Central memory CD8-positive, alpha-beta T cell (primary cell): Measurements from ENCODE around the gene KREMEN1.

Experiments
- ATAC-seq: fragments of 150-1000 bp; cut with Tn5 transposase; replicated peaks from 2 replicates; pipeline ENCODE4 v1.10.0; 2022; ENCODE audit warnings: mild to moderate bottlenecking, moderate FRiP score, moderate number of reproducible peaks; ENCODE audit not compliant: poor library complexity, severe bottlenecking; ENCODE audit errors: extremely low read depth
- DNase-seq, 2 donors: peaks; one replicate each; pipeline ENCODE4 v3.0.0; 2021; ENCODE audit warnings: low spot score in 2 of 2
- H3K27ac Mint-ChIP-seq: one replicate; pipeline ENCODE4 v1.8.0; 2022; ENCODE audit warnings: low read depth, mild to moderate bottlenecking, moderate library complexity, mixed read lengths
- H3K27me3 Mint-ChIP-seq: one replicate; pipeline ENCODE4 v1.8.0; 2022; ENCODE audit warnings: mixed read lengths
- H3K36me3 Mint-ChIP-seq: one replicate; pipeline ENCODE4 v1.8.0; 2022; ENCODE audit warnings: mild to moderate bottlenecking, moderate library complexity, mixed read lengths; ENCODE audit not compliant: insufficient read depth
- H3K4me1 Mint-ChIP-seq: one replicate; pipeline ENCODE4 v1.8.0; 2022; ENCODE audit warnings: mixed read lengths
- H3K4me3 Mint-ChIP-seq: one replicate; pipeline ENCODE4 v1.8.0; 2022; ENCODE audit warnings: mild to moderate bottlenecking, moderate library complexity, mixed read lengths
- H3K9me3 Mint-ChIP-seq: one replicate; pipeline ENCODE4 v1.8.0; 2022; ENCODE audit warnings: mixed read lengths

KREMEN1 gene

GRCh38 chr22:29055192-29055830 lies 17.5 kb upstream of the KREMEN1 start:
- Mint-ChIP-seq H3K36me3 (peaks cover 5% of the 10 kb centered on the region), H3K4me1 (no peaks in the 10 kb centered on the region), H3K4me3 (no peak overlapping the region), H3K27me3 (peaks cover 24% of the 10 kb centered on the region), H3K9me3 (no peaks in the 10 kb centered on the region), H3K27ac (no peak overlapping the region)
- ATAC-seq (no peak), DNase-seq (no peak)

- Mint-ChIP-seq H3K36me3 (peaks cover 5% of the 10 kb centered on the region), H3K4me1 (no peaks in the 10 kb centered on the region), H3K27ac (no peak overlapping the region), H3K27me3 (peaks cover 31% of the 10 kb centered on the region), H3K9me3 (no peaks in the 10 kb centered on the region), H3K4me3 (no peak overlapping the region)
- DNase-seq (no peak), ATAC-seq (no peak)
Measured at GRCh38 chr22:29056472-29056871, 16.4 kb upstream of the KREMEN1 start.

- DNase-seq (no peak), ATAC-seq (no peak)
- Mint-ChIP-seq H3K4me3 (no peak overlapping the region), H3K36me3 (peaks cover 4% of the 10 kb centered on the region), H3K9me3 (no peaks in the 10 kb centered on the region), H3K27ac (no peak overlapping the region), H3K27me3 (peaks cover 43% of the 10 kb centered on the region), H3K4me1 (no peaks in the 10 kb centered on the region)
Measured at GRCh38 chr22:29060251-29060869, 12.5 kb upstream of the KREMEN1 start.

- Mint-ChIP-seq H3K36me3 (peaks cover 1% of the 10 kb centered on the region), H3K4me3 (no peak overlapping the region), H3K27ac (no peak overlapping the region), H3K27me3 (peaks cover 37% of the 10 kb centered on the region), H3K4me1 (no peaks in the 10 kb centered on the region), H3K9me3 (no peaks in the 10 kb centered on the region)
- no peak for ATAC-seq
- no peak for DNase-seq
Measured at GRCh38 chr22:29060931-29061330, 11.9 kb upstream of the KREMEN1 start.

GRCh38 chr22:29061773-29062172 lies 11.1 kb upstream of the KREMEN1 start, which contains the start of gene C22orf31:
TSS of gene C22orf31 (minus strand) at chr22:29061831. CDS start at chr22:29061792, 39 bp downstream.
- no peaks in the 10 kb centered on the region for H3K4me1 Mint-ChIP-seq
- H3K36me3 Mint-ChIP-seq: peaks cover 1% of the 10 kb centered on the region
- H3K9me3 Mint-ChIP-seq: no peaks in the 10 kb centered on the region
- no peak within 1 kb of the TSS for H3K4me3 Mint-ChIP-seq
- no peak for DNase-seq
- no peak within 1 kb of the TSS for H3K27ac Mint-ChIP-seq
- peaks cover 37% of the 10 kb centered on the region for H3K27me3 Mint-ChIP-seq
- ATAC-seq: no peak

GRCh38 chr22:29062286-29062821 lies 10.5 kb upstream of the KREMEN1 start:
- ATAC-seq (no peak), DNase-seq (no peak)
- H3K4me1 Mint-ChIP-seq: no peaks in the 10 kb centered on the region
- H3K27ac Mint-ChIP-seq: no peak overlapping the region
- H3K9me3 Mint-ChIP-seq: no peaks in the 10 kb centered on the region
- H3K4me3 Mint-ChIP-seq: no peak overlapping the region
- peaks cover 37% of the 10 kb centered on the region for H3K27me3 Mint-ChIP-seq
- H3K36me3 Mint-ChIP-seq: peaks cover 1% of the 10 kb centered on the region

GRCh38 chr22:29065468-29066190 lies 7.2 kb upstream of the KREMEN1 start:
- peaks cover under 1% of the 10 kb centered on the region for H3K4me1 Mint-ChIP-seq
- H3K9me3 Mint-ChIP-seq: no peaks in the 10 kb centered on the region
- no peak overlapping the region for H3K4me3 Mint-ChIP-seq
- H3K27ac Mint-ChIP-seq: no peak overlapping the region
- no peak for ATAC-seq
- no peak for DNase-seq
- no peaks in the 10 kb centered on the region for H3K36me3 Mint-ChIP-seq
- peaks cover 38% of the 10 kb centered on the region for H3K27me3 Mint-ChIP-seq

- peaks cover 19% of the 10 kb centered on the region for H3K4me1 Mint-ChIP-seq
- H3K36me3 Mint-ChIP-seq: peaks cover 1% of the 10 kb centered on the region
- ATAC-seq (no peak), DNase-seq (no peak)
- H3K4me3 Mint-ChIP-seq: no peak overlapping the region
- no peaks in the 10 kb centered on the region for H3K9me3 Mint-ChIP-seq
- peaks cover 43% of the 10 kb centered on the region for H3K27me3 Mint-ChIP-seq
- no peak overlapping the region for H3K27ac Mint-ChIP-seq
Measured at GRCh38 chr22:29069463-29069862, 3.4 kb upstream of the KREMEN1 start.

- ATAC-seq: no peak
- H3K9me3 Mint-ChIP-seq: no peaks in the 10 kb centered on the region
- H3K36me3 Mint-ChIP-seq: peaks cover 1% of the 10 kb centered on the region
- no peak for DNase-seq
- H3K27me3 Mint-ChIP-seq: peaks cover 54% of the 10 kb centered on the region
- H3K27ac Mint-ChIP-seq: no peak overlapping the region
- peaks cover 19% of the 10 kb centered on the region for H3K4me1 Mint-ChIP-seq
- peak overlapping the region; percentile 64 for H3K4me3 Mint-ChIP-seq
Measured at GRCh38 chr22:29070490-29070889, 2.3 kb upstream of the KREMEN1 start.

- Mint-ChIP-seq H3K4me1 (peaks cover 19% of the 10 kb centered on the region), H3K36me3 (peaks cover 1% of the 10 kb centered on the region), H3K9me3 (no peaks in the 10 kb centered on the region), H3K27me3 (peaks cover 63% of the 10 kb centered on the region), H3K4me3 (peak overlapping the region; percentile 67), H3K27ac (no peak overlapping the region)
- DNase-seq (no peak), ATAC-seq (no peak)
Measured at GRCh38 chr22:29071261-29072045, 1.4 kb upstream of the KREMEN1 start.

GRCh38 chr22:29072193-29072978 lies 449 bp upstream of the KREMEN1 start:
- ATAC-seq (peak; percentile 90), DNase-seq (peak; percentile 53 to 63)
- Mint-ChIP-seq H3K4me1 (peaks cover 19% of the 10 kb centered on the region), H3K4me3 (peak overlapping the region; percentile 67), H3K27me3 (peaks cover 72% of the 10 kb centered on the region), H3K27ac (no peak overlapping the region), H3K36me3 (peaks cover 1% of the 10 kb centered on the region), H3K9me3 (no peaks in the 10 kb centered on the region)
